ENCODE results near the gene TTC33. TPM values are rescaled to one million over a fixed set of nuclear protein-coding genes. Genes with fewer than 3 reads are reported as not detected.

TTC33 gene
- total RNA-seq, 4 donors from 2014 or later, result 18.8 to 123 (median 39.7) TPM

- Histone ChIP-seq H3K36me3 (no peaks in the 10 kb centered on the region), H3K27me3 (no peaks in the 10 kb centered on the region), H3K4me3 (no peak overlapping the region), H3K9me3 (no peaks in the 10 kb centered on the region), H3K27ac (peak overlapping the region; percentile 27 to 45), H3K4me1 (no peaks in the 10 kb centered on the region)
- TF ChIP-seq, protein P1, sequence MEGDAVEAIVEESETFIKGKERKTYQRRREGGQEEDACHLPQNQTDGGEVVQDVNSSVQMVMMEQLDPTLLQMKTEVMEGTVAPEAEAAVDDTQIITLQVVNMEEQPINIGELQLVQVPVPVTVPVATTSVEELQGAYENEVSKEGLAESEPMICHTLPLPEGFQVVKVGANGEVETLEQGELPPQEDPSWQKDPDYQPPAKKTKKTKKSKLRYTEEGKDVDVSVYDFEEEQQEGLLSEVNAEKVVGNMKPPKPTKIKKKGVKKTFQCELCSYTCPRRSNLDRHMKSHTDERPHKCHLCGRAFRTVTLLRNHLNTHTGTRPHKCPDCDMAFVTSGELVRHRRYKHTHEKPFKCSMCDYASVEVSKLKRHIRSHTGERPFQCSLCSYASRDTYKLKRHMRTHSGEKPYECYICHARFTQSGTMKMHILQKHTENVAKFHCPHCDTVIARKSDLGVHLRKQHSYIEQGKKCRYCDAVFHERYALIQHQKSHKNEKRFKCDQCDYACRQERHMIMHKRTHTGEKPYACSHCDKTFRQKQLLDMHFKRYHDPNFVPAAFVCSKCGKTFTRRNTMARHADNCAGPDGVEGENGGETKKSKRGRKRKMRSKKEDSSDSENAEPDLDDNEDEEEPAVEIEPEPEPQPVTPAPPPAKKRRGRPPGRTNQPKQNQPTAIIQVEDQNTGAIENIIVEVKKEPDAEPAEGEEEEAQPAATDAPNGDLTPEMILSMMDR (IDR thresholded peaks at IDR 0.05), result no peak
- TF ChIP-seq POLR2A (IDR thresholded peaks at IDR 0.05), result no peak
- intact Hi-C loops (cut with DNase I; ENCODE audit: low total_unique reads), result no loop called here
- DNase-seq, result no peak
These were observed 78.3 kb downstream of the TTC33 start for GRCh38 chr5:40677456-40677855.

- intact Hi-C loops (cut with DNase I; ENCODE audit: low total_unique reads), result no loop called here
- DNase-seq, result peak; percentile 25 to 52
- no peaks in the 10 kb centered on the region for H3K36me3 ChIP-seq
- H3K27me3 ChIP-seq, result no peaks in the 10 kb centered on the region
- peak overlapping the region in 1 of 2 donors; percentile 45 for H3K27ac ChIP-seq
- H3K4me1 ChIP-seq, result no peaks in the 10 kb centered on the region
- no peaks in the 10 kb centered on the region for H3K9me3 ChIP-seq
- TF ChIP-seq, protein P1 (IDR thresholded peaks at IDR 0.05), result no peak
- no peak for TF ChIP-seq POLR2A (IDR thresholded peaks at IDR 0.05)
- H3K4me3 ChIP-seq, result no peak overlapping the region
These were observed 79.0 kb downstream of the TTC33 start for GRCh38 chr5:40676613-40677343.

DNA sequence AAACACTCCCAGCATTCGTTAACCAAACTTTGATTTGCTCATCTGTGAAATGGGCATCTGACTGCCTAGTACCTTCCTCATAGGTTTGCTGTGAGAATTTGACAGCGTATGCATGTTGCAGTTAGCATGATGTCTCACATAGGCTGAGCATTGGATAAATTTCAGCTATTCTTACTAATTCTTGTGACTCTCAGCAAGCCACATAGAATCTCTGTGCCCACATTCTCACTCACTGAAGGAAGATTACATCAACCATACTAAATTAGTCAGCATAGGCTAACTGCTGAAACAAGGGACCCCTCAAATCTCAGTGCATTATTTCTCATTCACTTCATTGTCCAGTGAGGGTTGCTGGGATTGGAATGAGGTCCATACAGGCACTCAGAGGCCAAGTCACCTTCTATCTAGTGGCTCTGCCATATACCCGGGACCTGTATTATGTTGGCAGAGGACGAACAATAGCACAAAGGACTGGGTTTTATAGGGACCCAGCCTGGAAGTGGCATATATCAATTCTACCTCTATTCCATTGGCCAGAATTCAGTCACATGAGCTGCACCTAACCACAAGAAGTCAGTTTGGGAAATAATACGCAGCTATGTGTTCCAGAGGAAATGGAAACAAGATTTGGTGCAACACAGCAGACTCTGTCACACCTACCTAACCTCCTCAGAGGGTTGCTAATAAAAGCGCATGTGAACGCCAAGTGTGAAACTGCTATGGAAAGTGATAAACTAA is 80.2 kb downstream of the TTC33 start:
- Histone ChIP-seq H3K4me1 (no peaks in the 10 kb centered on the region), H3K27me3 (no peaks in the 10 kb centered on the region), H3K36me3 (no peaks in the 10 kb centered on the region), H3K9me3 (no peaks in the 10 kb centered on the region), H3K4me3 (no peak overlapping the region), H3K27ac (no peak overlapping the region)
- no peak for TF ChIP-seq POLR2A (IDR thresholded peaks at IDR 0.05)
- TF ChIP-seq, protein P1 (IDR thresholded peaks at IDR 0.05), result no peak
- DNase-seq, result no peak
- intact Hi-C loops (cut with DNase I; ENCODE audit: low total_unique reads), result no loop called here

DNA sequence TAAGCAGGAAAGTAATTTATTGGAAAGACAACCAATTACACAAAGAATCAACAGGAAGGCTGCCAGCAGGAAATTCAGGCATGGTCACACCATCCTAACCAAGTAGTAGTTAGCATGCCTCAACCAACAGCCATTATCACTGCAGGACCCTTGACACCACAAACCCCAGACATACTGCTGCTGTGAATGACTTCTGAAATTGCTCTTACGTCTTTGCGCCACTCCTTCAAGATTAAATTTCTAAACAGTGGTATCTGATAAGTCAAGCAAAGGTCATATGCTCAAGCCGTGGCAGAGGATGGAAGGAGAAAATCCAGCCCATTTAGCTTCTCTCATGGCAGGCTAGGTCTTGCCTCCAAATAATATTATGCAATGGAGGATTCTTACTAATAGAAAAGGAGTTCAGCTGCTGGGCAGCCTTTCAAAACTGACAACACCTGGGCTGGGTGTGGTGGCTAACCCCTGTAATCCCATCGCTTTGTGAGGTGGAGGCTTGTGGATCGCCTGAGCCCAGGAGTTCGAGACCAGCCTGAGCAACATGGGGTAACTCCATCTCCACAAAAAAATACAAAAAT is 81.0 kb downstream of the TTC33 start:
- no peaks in the 10 kb centered on the region for H3K27me3 ChIP-seq
- TF ChIP-seq POLR2A (IDR thresholded peaks at IDR 0.05), result no peak
- TF ChIP-seq, protein P1 (IDR thresholded peaks at IDR 0.05), result no peak
- no peak for DNase-seq
- H3K27ac ChIP-seq, result no peak overlapping the region
- intact Hi-C loops (cut with DNase I; ENCODE audit: low total_unique reads), result no loop called here
- no peaks in the 10 kb centered on the region for H3K4me1 ChIP-seq
- H3K4me3 ChIP-seq, result no peak overlapping the region
- no peaks in the 10 kb centered on the region for H3K9me3 ChIP-seq
- no peaks in the 10 kb centered on the region for H3K36me3 ChIP-seq

GRCh38 chr5:40672425-40672824 is 83.3 kb downstream of the TTC33 start:
- Histone ChIP-seq H3K9me3 (no peaks in the 10 kb centered on the region), H3K4me1 (no peaks in the 10 kb centered on the region), H3K36me3 (no peaks in the 10 kb centered on the region), H3K27me3 (no peaks in the 10 kb centered on the region), H3K27ac (no peak overlapping the region), H3K4me3 (no peak overlapping the region)
- no peak for TF ChIP-seq POLR2A (IDR thresholded peaks at IDR 0.05)
- intact Hi-C loops (cut with DNase I; ENCODE audit: low total_unique reads), result no loop called here
- DNase-seq, result no peak
